HG02852 (cell line): Measurements from ENCODE around the gene ACP4.
A peak's percentile ranks its signal among the peaks of the same experiment; 100 is the strongest.

Experiments
- ATAC-seq: cut with Tn5 transposase; IDR thresholded peaks from one replicate; pipeline ENCODE4 v1.9.1; 2021; ENCODE audit warnings: mild to moderate bottlenecking, moderate library complexity; ENCODE audit not compliant: unreplicated experiment

ACP4 gene

GRCh38 chr19:50820549-50821247, 30.5 kb downstream of the ACP4 start:
- ATAC-seq: no peak

GRCh38 chr19:50821248-50821612, 31.0 kb downstream of the ACP4 start:
- no peak for ATAC-seq

GRCh38 chr19:50821622-50822021, 31.4 kb downstream of the ACP4 start:
- ATAC-seq: no peak

- no peak for ATAC-seq
Measured at GRCh38 chr19:50822661-50823208, 32.5 kb downstream of the ACP4 start.

- no peak for ATAC-seq
Measured at GRCh38 chr19:50823389-50824042, 33.3 kb downstream of the ACP4 start, which contains the start of gene KLK1. Gene KLK1, minus strand, starts transcription at chr19:50823787. Its CDS starts 39 bp downstream, at chr19:50823748.

- ATAC-seq: no peak
Measured at GRCh38 chr19:50826492-50827240, 36.5 kb downstream of the ACP4 start.

GRCh38 chr19:50827476-50827875, 37.3 kb downstream of the ACP4 start:
- ATAC-seq: no peak

- no peak for ATAC-seq
Measured at GRCh38 chr19:50829801-50830200, 39.6 kb downstream of the ACP4 start.

GRCh38 chr19:50830266-50831025, 40.2 kb downstream of the ACP4 start:
- ATAC-seq: no peak

GRCh38 chr19:50831026-50831396, 40.8 kb downstream of the ACP4 start:
- no peak for ATAC-seq

GRCh38 chr19:50832666-50833065, 42.5 kb downstream of the ACP4 start:
- no peak for ATAC-seq

GRCh38 chr19:50833117-50833801, 43.0 kb downstream of the ACP4 start, which contains the start of gene KLK15:
Gene KLK15, minus strand, starts transcription at chr19:50833574. Its CDS starts 2,082 bp downstream, at chr19:50831492.
- ATAC-seq: no peak

GRCh38 chr19:50833802-50834167, 43.6 kb downstream of the ACP4 start:
- ATAC-seq: no peak

GRCh38 chr19:50835103-50835784, 45.0 kb downstream of the ACP4 start:
- ATAC-seq: no peak

- ATAC-seq: peak; percentile 72
Measured at GRCh38 chr19:50835785-50836542, 45.7 kb downstream of the ACP4 start.

- no peak for ATAC-seq
Measured at GRCh38 chr19:50836543-50837195, 46.5 kb downstream of the ACP4 start.

- ATAC-seq: no peak
Measured at GRCh38 chr19:50837300-50837699, 47.1 kb downstream of the ACP4 start.

- no peak for ATAC-seq
Measured at GRCh38 chr19:50838239-50838638, 48.0 kb downstream of the ACP4 start.
